WTC11 (cell line): Measurements from ENCODE around the gene PRKAG2. TPM values are rescaled to one million over a fixed set of nuclear protein-coding genes. Genes with fewer than 3 reads are reported as not detected.

Experiments
- ATAC-seq: fragments of 200-7000 bp; cut with Tn5 transposase; 2 replicates; pipeline ENCODE4 v1.10.0; 2021; ENCODE audit warnings: mild to moderate bottlenecking, moderate library complexity
- CTCF ChIA-PET: fragments of 300-600 bp; sonication (Branson Sonifier 250); formaldehyde crosslinking; loops from one replicate; lab custom pipeline; 2021; ENCODE audit warnings: antibody characterized with exemption; lab: Charles Lee
- POLR2A ChIA-PET: fragments of 350-600 bp; sonication (Branson Sonifier 250); formaldehyde crosslinking; loops from one replicate; lab custom pipeline; 2021; ENCODE audit warnings: antibody characterized with exemption; lab: Charles Lee
- DNase-seq: peaks from one replicate; pipeline ENCODE4 v3.0.0; 2021; ENCODE audit warnings: low spot score
- H3K27ac Mint-ChIP-seq: 2 replicates; pipeline ENCODE4 v1.8.0; 2021; ENCODE audit warnings: mixed read lengths
- H3K27me3 Mint-ChIP-seq: 2 replicates; pipeline ENCODE4 v1.8.0; 2021; ENCODE audit warnings: low read depth, mild to moderate bottlenecking, moderate library complexity, mixed read lengths
- H3K36me3 Mint-ChIP-seq: 2 replicates; pipeline ENCODE4 v1.8.0; 2021; ENCODE audit warnings: mixed read lengths
- H3K4me1 Mint-ChIP-seq: 2 replicates; pipeline ENCODE4 v1.8.0; 2022; ENCODE audit warnings: mixed read lengths
- H3K4me3 Mint-ChIP-seq: 2 replicates; pipeline ENCODE4 v1.8.0; 2021; ENCODE audit warnings: mild to moderate bottlenecking, moderate library complexity, mixed read lengths
- H3K9me3 Mint-ChIP-seq: 2 replicates; pipeline ENCODE4 v1.8.0; 2021; ENCODE audit warnings: mixed read lengths
- CBFB ChIP-seq: sonication (generic); formaldehyde crosslinking; IDR thresholded peaks from 2 replicates; pipeline ENCODE4 v1.8.1; 2022; ENCODE audit warnings: mild to moderate bottlenecking, low read depth, missing genetic modification reagents
- E2F1 ChIP-seq: sonication (generic); formaldehyde crosslinking; IDR thresholded peaks from 2 replicates; pipeline ENCODE4 v1.8.0; 2022; ENCODE audit warnings: mild to moderate bottlenecking, missing genetic modification reagents
- ERG ChIP-seq: fragments of 250-450 bp; sonication (Bioruptor Pico); IDR thresholded peaks from 2 replicates; pipeline ENCODE4 v1.8.0; 2021; ENCODE audit warnings: mild to moderate bottlenecking
- HMGA2 ChIP-seq: fragments of 250-450 bp; sonication (Bioruptor Pico); IDR thresholded peaks from 2 replicates; pipeline ENCODE4 v1.4.0; 2021; ENCODE audit warnings: mild to moderate bottlenecking, moderate library complexity
- IRF1 ChIP-seq: sonication (generic); formaldehyde crosslinking; IDR thresholded peaks from 2 replicates; pipeline ENCODE4 v1.8.0; 2023; ENCODE audit warnings: missing genetic modification reagents
- JUN ChIP-seq: sonication (generic); formaldehyde crosslinking; IDR thresholded peaks from 2 replicates; pipeline ENCODE4 v1.8.0; 2023; ENCODE audit warnings: mild to moderate bottlenecking, missing genetic modification reagents
- KAT7 ChIP-seq: sonication (generic); formaldehyde crosslinking; IDR thresholded peaks from 2 replicates; pipeline ENCODE4 v1.8.1; 2023; ENCODE audit warnings: missing genetic modification reagents, mild to moderate bottlenecking, borderline replicate concordance
- MLX ChIP-seq: sonication (generic); formaldehyde crosslinking; IDR thresholded peaks from 2 replicates; pipeline ENCODE4 v1.8.1; 2023; ENCODE audit warnings: mild to moderate bottlenecking, missing genetic modification reagents, moderate library complexity
- NR3C1 ChIP-seq: sonication (generic); formaldehyde crosslinking; conservative IDR thresholded peaks from 2 replicates; pipeline ENCODE4 v1.8.1; 2023; ENCODE audit warnings: low read depth, mild to moderate bottlenecking, missing genetic modification reagents
- OVOL2 ChIP-seq: fragments of 250-450 bp; sonication (Bioruptor Pico); IDR thresholded peaks from 2 replicates; pipeline ENCODE4 v1.9.0; 2021; ENCODE audit warnings: mild to moderate bottlenecking, borderline replicate concordance
- PREB ChIP-seq: sonication (generic); formaldehyde crosslinking; IDR thresholded peaks from 2 replicates; pipeline ENCODE4 v1.8.1; 2022; ENCODE audit warnings: mild to moderate bottlenecking, missing genetic modification reagents, moderate library complexity, borderline replicate concordance
- RELA ChIP-seq: sonication (generic); formaldehyde crosslinking; IDR thresholded peaks from 2 replicates; pipeline ENCODE4 v1.8.1; 2022; ENCODE audit warnings: missing genetic modification reagents, mild to moderate bottlenecking, borderline replicate concordance
- RORB ChIP-seq: fragments of 250-450 bp; sonication (Bioruptor Pico); IDR thresholded peaks from 2 replicates; pipeline ENCODE4 v1.9.0; 2021; ENCODE audit warnings: mild to moderate bottlenecking
- SP1 ChIP-seq: sonication (generic); formaldehyde crosslinking; conservative IDR thresholded peaks from 2 replicates; pipeline ENCODE4 v1.8.1; 2022; ENCODE audit warnings: missing genetic modification reagents
- TCF7 ChIP-seq: sonication (generic); formaldehyde crosslinking; IDR thresholded peaks from 2 replicates; pipeline ENCODE4 v1.8.0; 2022; ENCODE audit warnings: mild to moderate bottlenecking, low read depth, missing genetic modification reagents, moderate library complexity
- TP53 ChIP-seq: sonication (generic); formaldehyde crosslinking; IDR thresholded peaks from 2 replicates; pipeline ENCODE4 v1.8.1; 2023; ENCODE audit warnings: mild to moderate bottlenecking, missing genetic modification reagents
- USF2 ChIP-seq: sonication (generic); formaldehyde crosslinking; IDR thresholded peaks from 2 replicates; pipeline ENCODE4 v1.8.1; 2023; ENCODE audit warnings: mild to moderate bottlenecking, missing genetic modification reagents, moderate library complexity
- ZBTB21 ChIP-seq: sonication (generic); formaldehyde crosslinking; IDR thresholded peaks from 2 replicates; pipeline ENCODE4 v1.8.1; 2023; ENCODE audit warnings: mild to moderate bottlenecking, missing genetic modification reagents, borderline replicate concordance
- ZNF121 ChIP-seq: sonication (generic); formaldehyde crosslinking; IDR thresholded peaks from 2 replicates; pipeline ENCODE4 v1.8.0; 2023; ENCODE audit warnings: missing genetic modification reagents
- ZNF219 ChIP-seq: sonication (generic); formaldehyde crosslinking; IDR thresholded peaks from 2 replicates; pipeline ENCODE4 v1.8.0; 2023; ENCODE audit warnings: missing genetic modification reagents, mild to moderate bottlenecking, borderline replicate concordance
- ZNF423 ChIP-seq: fragments of 250-450 bp; sonication (Bioruptor Pico); IDR thresholded peaks from 2 replicates; pipeline ENCODE4 v2.1.2; 2022; ENCODE audit warnings: mild to moderate bottlenecking, moderate library complexity
- ZNF671 ChIP-seq: fragments of 250-450 bp; sonication (Bioruptor Pico); IDR thresholded peaks from 2 replicates; pipeline ENCODE4 v1.8.0; 2021; ENCODE audit warnings: mild to moderate bottlenecking
- total RNA-seq: library from RNA; stranded (reverse); gene quantifications from 3 replicates; pipeline ENCODE4 v1.2.3, GENCODE V29; 2021

Gene PRKAG2
- total RNA-seq, 1 experiment from 2014 or later, result 20.3 TPM

- no peak overlapping the region for H3K4me3 Mint-ChIP-seq
- H3K27me3 Mint-ChIP-seq, result no peaks in the 10 kb centered on the region
- DNase-seq, result no peak
- H3K4me1 Mint-ChIP-seq, result peaks cover 90% of the 10 kb centered on the region
- TF ChIP-seq CBFB (CRISPR knock-in tag), result no peak
- TF ChIP-seq ERG (CRISPR knock-in tag), result no peak
- TF ChIP-seq USF2 (CRISPR knock-in tag), result no peak
- no peak for TF ChIP-seq SP1 (CRISPR knock-in tag)
- no peak for TF ChIP-seq JUN (CRISPR knock-in tag)
- TF ChIP-seq OVOL2, result no peak
- TF ChIP-seq TCF7, result no peak
- TF ChIP-seq IRF1, result no peak
- no peak for TF ChIP-seq ZNF671 (CRISPR knock-in tag)
- TF ChIP-seq E2F1 (CRISPR knock-in tag), result no peak
- TF ChIP-seq NR3C1 (CRISPR knock-in tag), result no peak
- TF ChIP-seq ZNF121, result no peak
- TF ChIP-seq ZNF219 (CRISPR knock-in tag), result no peak
- TF ChIP-seq PREB (CRISPR knock-in tag), result no peak
- TF ChIP-seq MLX (CRISPR knock-in tag), result no peak
- no peak for TF ChIP-seq RELA (CRISPR knock-in tag)
- TF ChIP-seq KAT7 (CRISPR knock-in tag), result no peak
- no peak for TF ChIP-seq HMGA2 (CRISPR knock-in tag)
- no peak for TF ChIP-seq ZNF423 (CRISPR knock-in tag)
- TF ChIP-seq, all 79 proteins: peak for 0
- Mint-ChIP-seq H3K27ac (no peak overlapping the region; the same call in 1 of the 2 replicates), H3K36me3 (no peaks in the 10 kb centered on the region), H3K9me3 (no peaks in the 10 kb centered on the region)
- ChIA-PET POLR2A (interaction anchor here (1.4 kb wide), 1 partner anchor 9 kb away, joined by 4 read pairs; no protein-coding TSS in a partner anchor), CTCF (interaction anchor here (0.7 to 3.5 kb wide), 2 partner anchors 8 to 11 kb away, joined by 3 to 23 read pairs; no protein-coding TSS in a partner anchor)
- ATAC-seq, result peak; percentile 12; the same call in 1 of the 2 replicates
Measured at GRCh38 chr7:151508991-151509390, 367.9 kb downstream of the PRKAG2 start.

- no peak overlapping the region for H3K4me3 Mint-ChIP-seq
- H3K36me3 Mint-ChIP-seq, result no peaks in the 10 kb centered on the region
- DNase-seq (no peak), ATAC-seq (no peak)
- H3K9me3 Mint-ChIP-seq, result no peaks in the 10 kb centered on the region
- H3K27me3 Mint-ChIP-seq, result no peaks in the 10 kb centered on the region
- TF ChIP-seq SP1 (CRISPR knock-in tag) (no peak), RORB (CRISPR knock-in tag) (no peak), ZBTB21 (CRISPR knock-in tag) (no peak), HMGA2 (CRISPR knock-in tag) (no peak), TP53 (CRISPR knock-in tag) (no peak)
- TF ChIP-seq, all 79 proteins: peak for 0
- Mint-ChIP-seq H3K27ac (peak overlapping the region; percentile 62), H3K4me1 (peaks cover 90% of the 10 kb centered on the region)
- CTCF ChIA-PET, result interaction anchor here (0.9 to 3.5 kb wide), 6 partner anchors 10 to 254 kb away, joined by 3 to 23 read pairs (median 5); partner anchors contain the start of gene RHEB
- POLR2A ChIA-PET, result no interaction called here
Measured at GRCh38 chr7:151507806-151508205, 369.1 kb downstream of the PRKAG2 start.
